Measurements from ENCODE around the gene CALN1. TPM values are rescaled to one million over a fixed set of nuclear protein-coding genes. Genes with fewer than 3 reads are reported as not detected.

Gene CALN1
- polyA plus RNA-seq, 4 donors, result under 0.01 to 0.07 (median 0.06) TPM; not detected in 1

- Histone ChIP-seq H3K9me3 (ENCODE audit: control insufficient read depth in 2 of 2, insufficient read depth in 1 of 2, low read depth in 1 of 2, low read length in 1 of 2) (peaks cover 4 to 7% of the 10 kb centered on the region in 2 donors), H3K4me3 (ENCODE audit: low read depth in 1 of 3, low read length in 3 of 3) (no peak overlapping the region), H3K27me3 (ENCODE audit: control insufficient read depth in 3 of 3, insufficient read depth in 3 of 3, low read length in 3 of 3) (no peaks in the 10 kb centered on the region), H3K4me1 (ENCODE audit: control insufficient read depth in 3 of 3, insufficient read depth in 2 of 3, low read depth in 1 of 3, low read length in 2 of 3) (no peaks in the 10 kb centered on the region), H3K36me3 (ENCODE audit: control insufficient read depth in 3 of 3, insufficient read depth in 2 of 3, low read depth in 1 of 3, low read length in 3 of 3) (no peaks in the 10 kb centered on the region), H3K27ac (ENCODE audit: low read depth in 1 of 3, low read length in 2 of 3) (no peak overlapping the region)
- FAIRE-seq, result no peak
- no peak for DNase-seq
- WGBS, 3 donors, result 74 to 82% (median 79%) methylated on average over 3 of the region's 3 CpGs
Observed at GRCh38 chr7:71782051-71782450, 630.1 kb downstream of the CALN1 start.

GRCh38 chr7:71780282-71780681, 631.9 kb downstream of the CALN1 start:
- WGBS, 3 donors, result 43 to 57% (median 44%) methylated on average over 7 of the region's 7 CpGs
- FAIRE-seq (no peak), DNase-seq (no peak)
- Histone ChIP-seq H3K9me3 (ENCODE audit: control insufficient read depth in 2 of 2, insufficient read depth in 1 of 2, low read depth in 1 of 2, low read length in 1 of 2) (peaks cover 2 to 4% of the 10 kb centered on the region in 2 donors), H3K36me3 (ENCODE audit: control insufficient read depth in 3 of 3, insufficient read depth in 2 of 3, low read depth in 1 of 3, low read length in 3 of 3) (no peaks in the 10 kb centered on the region), H3K27ac (ENCODE audit: low read depth in 1 of 3, low read length in 2 of 3) (no peak overlapping the region), H3K4me1 (ENCODE audit: control insufficient read depth in 3 of 3, insufficient read depth in 2 of 3, low read depth in 1 of 3, low read length in 2 of 3) (no peaks in the 10 kb centered on the region), H3K4me3 (ENCODE audit: low read depth in 1 of 3, low read length in 3 of 3) (no peak overlapping the region), H3K27me3 (ENCODE audit: control insufficient read depth in 3 of 3, insufficient read depth in 3 of 3, low read length in 3 of 3) (no peaks in the 10 kb centered on the region)

GRCh38 chr7:71777278-71777677, 634.9 kb downstream of the CALN1 start:
- Histone ChIP-seq H3K36me3 (ENCODE audit: control insufficient read depth in 3 of 3, insufficient read depth in 2 of 3, low read depth in 1 of 3, low read length in 3 of 3) (no peaks in the 10 kb centered on the region), H3K4me3 (ENCODE audit: low read depth in 1 of 3, low read length in 3 of 3) (no peak overlapping the region), H3K27me3 (ENCODE audit: control insufficient read depth in 3 of 3, insufficient read depth in 3 of 3, low read length in 3 of 3) (peaks cover 0 to 1% (median 0%) of the 10 kb centered on the region in 3 donors), H3K27ac (ENCODE audit: low read depth in 1 of 3, low read length in 2 of 3) (no peak overlapping the region), H3K9me3 (ENCODE audit: control insufficient read depth in 2 of 2, insufficient read depth in 1 of 2, low read depth in 1 of 2, low read length in 1 of 2) (peaks cover 0 to 4% of the 10 kb centered on the region in 2 donors), H3K4me1 (ENCODE audit: control insufficient read depth in 3 of 3, insufficient read depth in 2 of 3, low read depth in 1 of 3, low read length in 2 of 3) (no peaks in the 10 kb centered on the region)
- no peak for FAIRE-seq
- WGBS, 3 donors, result 87 to 93% (median 92%) methylated on average over 8 of the region's 8 CpGs
- DNase-seq, result no peak

- no peak overlapping the region for H3K4me3 ChIP-seq (ENCODE audit: low read depth in 1 of 3, low read length in 3 of 3)
- WGBS, 3 donors, result 88 to 95% (median 90%) methylated on average over 9 of the region's 9 CpGs
- no peaks in the 10 kb centered on the region for H3K4me1 ChIP-seq (ENCODE audit: control insufficient read depth in 3 of 3, insufficient read depth in 2 of 3, low read depth in 1 of 3, low read length in 2 of 3)
- H3K36me3 ChIP-seq (ENCODE audit: control insufficient read depth in 3 of 3, insufficient read depth in 2 of 3, low read depth in 1 of 3, low read length in 3 of 3), result no peaks in the 10 kb centered on the region
- no peak for FAIRE-seq
- no peak for DNase-seq
- H3K9me3 ChIP-seq (ENCODE audit: control insufficient read depth in 2 of 2, insufficient read depth in 1 of 2, low read depth in 1 of 2, low read length in 1 of 2), result peaks cover 0 to 4% of the 10 kb centered on the region in 2 donors
- H3K27ac ChIP-seq (ENCODE audit: low read depth in 1 of 3, low read length in 2 of 3), result no peak overlapping the region
- peaks cover 0 to 1% (median 0%) of the 10 kb centered on the region in 3 donors for H3K27me3 ChIP-seq (ENCODE audit: control insufficient read depth in 3 of 3, insufficient read depth in 3 of 3, low read length in 3 of 3)
Observed at GRCh38 chr7:71776726-71777125, 635.4 kb downstream of the CALN1 start.

GRCh38 chr7:71775648-71776047, 636.5 kb downstream of the CALN1 start:
- FAIRE-seq, result no peak
- no peak for DNase-seq
- H3K27ac ChIP-seq (ENCODE audit: low read depth in 1 of 3, low read length in 2 of 3), result no peak overlapping the region
- H3K36me3 ChIP-seq (ENCODE audit: control insufficient read depth in 3 of 3, insufficient read depth in 2 of 3, low read depth in 1 of 3, low read length in 3 of 3), result no peaks in the 10 kb centered on the region
- H3K27me3 ChIP-seq (ENCODE audit: control insufficient read depth in 3 of 3, insufficient read depth in 3 of 3, low read length in 3 of 3), result peaks cover 0 to 1% (median 0%) of the 10 kb centered on the region in 3 donors
- no peaks in the 10 kb centered on the region for H3K4me1 ChIP-seq (ENCODE audit: control insufficient read depth in 3 of 3, insufficient read depth in 2 of 3, low read depth in 1 of 3, low read length in 2 of 3)
- H3K4me3 ChIP-seq (ENCODE audit: low read depth in 1 of 3, low read length in 3 of 3), result no peak overlapping the region
- WGBS, 3 donors, result 81 to 87% (median 86%) methylated on average over 5 of the region's 5 CpGs
- H3K9me3 ChIP-seq (ENCODE audit: control insufficient read depth in 2 of 2, insufficient read depth in 1 of 2, low read depth in 1 of 2, low read length in 1 of 2), result peaks cover 0 to 2% of the 10 kb centered on the region in 2 donors

- no peaks in the 10 kb centered on the region for H3K4me1 ChIP-seq (ENCODE audit: control insufficient read depth in 3 of 3, insufficient read depth in 2 of 3, low read depth in 1 of 3, low read length in 2 of 3)
- no peak for FAIRE-seq
- WGBS, 3 donors, result 55 to 56% (median 56%) methylated on average over 3 of the region's 3 CpGs
Observed at GRCh38 chr7:71772779-71773178, 639.4 kb downstream of the CALN1 start.

GRCh38 chr7:71770269-71770907, 641.8 kb downstream of the CALN1 start:
- Histone ChIP-seq H3K36me3 (ENCODE audit: control insufficient read depth in 3 of 3, insufficient read depth in 2 of 3, low read depth in 1 of 3, low read length in 3 of 3) (no peaks in the 10 kb centered on the region), H3K27ac (ENCODE audit: low read depth in 1 of 3, low read length in 2 of 3) (no peak overlapping the region), H3K9me3 (ENCODE audit: control insufficient read depth in 2 of 2, insufficient read depth in 1 of 2, low read depth in 1 of 2, low read length in 1 of 2) (peaks cover 0 to 1% of the 10 kb centered on the region in 2 donors), H3K27me3 (ENCODE audit: control insufficient read depth in 3 of 3, insufficient read depth in 3 of 3, low read length in 3 of 3) (peaks cover 0 to 1% (median 0%) of the 10 kb centered on the region in 3 donors), H3K4me1 (ENCODE audit: control insufficient read depth in 3 of 3, insufficient read depth in 2 of 3, low read depth in 1 of 3, low read length in 2 of 3) (no peaks in the 10 kb centered on the region), H3K4me3 (ENCODE audit: low read depth in 1 of 3, low read length in 3 of 3) (no peak overlapping the region)
- FAIRE-seq, result no peak
- no peak for DNase-seq
- WGBS, 3 donors, result 84 to 91% (median 88%) methylated on average over 11 of the region's 11 CpGs

More at GRCh38 chr7:71772779-71773178, 639.4 kb downstream of the CALN1 start:
- DNase-seq, result no peak
- H3K27ac ChIP-seq (ENCODE audit: low read depth in 1 of 3, low read length in 2 of 3), result no peak overlapping the region
- peaks cover 0 to 2% of the 10 kb centered on the region in 2 donors for H3K9me3 ChIP-seq (ENCODE audit: control insufficient read depth in 2 of 2, insufficient read depth in 1 of 2, low read depth in 1 of 2, low read length in 1 of 2)
- peaks cover 0 to 1% (median 0%) of the 10 kb centered on the region in 3 donors for H3K27me3 ChIP-seq (ENCODE audit: control insufficient read depth in 3 of 3, insufficient read depth in 3 of 3, low read length in 3 of 3)
- no peaks in the 10 kb centered on the region for H3K36me3 ChIP-seq (ENCODE audit: control insufficient read depth in 3 of 3, insufficient read depth in 2 of 3, low read depth in 1 of 3, low read length in 3 of 3)
- H3K4me3 ChIP-seq (ENCODE audit: low read depth in 1 of 3, low read length in 3 of 3), result no peak overlapping the region

- WGBS, 3 donors, result 87 to 93% (median 88%) methylated on average over 4 of the region's 4 CpGs
- no peak overlapping the region for H3K27ac ChIP-seq (ENCODE audit: low read depth in 1 of 3, low read length in 2 of 3)
- peaks cover 0 to under 1% (median 0%) of the 10 kb centered on the region in 3 donors for H3K27me3 ChIP-seq (ENCODE audit: control insufficient read depth in 3 of 3, insufficient read depth in 3 of 3, low read length in 3 of 3)
- H3K36me3 ChIP-seq (ENCODE audit: control insufficient read depth in 3 of 3, insufficient read depth in 2 of 3, low read depth in 1 of 3, low read length in 3 of 3), result no peaks in the 10 kb centered on the region
- no peak for DNase-seq
- H3K9me3 ChIP-seq (ENCODE audit: control insufficient read depth in 2 of 2, insufficient read depth in 1 of 2, low read depth in 1 of 2, low read length in 1 of 2), result peaks cover 0 to 3% of the 10 kb centered on the region in 2 donors
- H3K4me1 ChIP-seq (ENCODE audit: control insufficient read depth in 3 of 3, insufficient read depth in 2 of 3, low read depth in 1 of 3, low read length in 2 of 3), result no peaks in the 10 kb centered on the region
- FAIRE-seq, result no peak
- no peak overlapping the region for H3K4me3 ChIP-seq (ENCODE audit: low read depth in 1 of 3, low read length in 3 of 3)
Observed at GRCh38 chr7:71769326-71769725, 642.8 kb downstream of the CALN1 start.

GRCh38 chr7:71768450-71768849, 643.7 kb downstream of the CALN1 start:
- 45 to 56% (median 46%) methylated on average over 2 of the region's 2 CpGs for WGBS, 3 donors
- FAIRE-seq, result no peak

More at GRCh38 chr7:71768450-71768849, 643.7 kb downstream of the CALN1 start:
- Histone ChIP-seq H3K27me3 (ENCODE audit: control insufficient read depth in 3 of 3, insufficient read depth in 3 of 3, low read length in 3 of 3) (no peaks in the 10 kb centered on the region), H3K9me3 (ENCODE audit: control insufficient read depth in 2 of 2, insufficient read depth in 1 of 2, low read depth in 1 of 2, low read length in 1 of 2) (peaks cover 0 to 3% of the 10 kb centered on the region in 2 donors), H3K36me3 (ENCODE audit: control insufficient read depth in 3 of 3, insufficient read depth in 2 of 3, low read depth in 1 of 3, low read length in 3 of 3) (no peaks in the 10 kb centered on the region), H3K27ac (ENCODE audit: low read depth in 1 of 3, low read length in 2 of 3) (no peak overlapping the region), H3K4me3 (ENCODE audit: low read depth in 1 of 3, low read length in 3 of 3) (no peak overlapping the region), H3K4me1 (ENCODE audit: control insufficient read depth in 3 of 3, insufficient read depth in 2 of 3, low read depth in 1 of 3, low read length in 2 of 3) (no peaks in the 10 kb centered on the region)
- no peak for DNase-seq
